HG03457 (cell line): Measurements from ENCODE around the gene PROX2.

Source experiments
- ATAC-seq: cut with Tn5 transposase; IDR thresholded peaks from one replicate; pipeline ENCODE4 v1.9.1; 2021; ENCODE audit warnings: moderate number of reproducible peaks; ENCODE audit not compliant: unreplicated experiment

Gene PROX2

DNA sequence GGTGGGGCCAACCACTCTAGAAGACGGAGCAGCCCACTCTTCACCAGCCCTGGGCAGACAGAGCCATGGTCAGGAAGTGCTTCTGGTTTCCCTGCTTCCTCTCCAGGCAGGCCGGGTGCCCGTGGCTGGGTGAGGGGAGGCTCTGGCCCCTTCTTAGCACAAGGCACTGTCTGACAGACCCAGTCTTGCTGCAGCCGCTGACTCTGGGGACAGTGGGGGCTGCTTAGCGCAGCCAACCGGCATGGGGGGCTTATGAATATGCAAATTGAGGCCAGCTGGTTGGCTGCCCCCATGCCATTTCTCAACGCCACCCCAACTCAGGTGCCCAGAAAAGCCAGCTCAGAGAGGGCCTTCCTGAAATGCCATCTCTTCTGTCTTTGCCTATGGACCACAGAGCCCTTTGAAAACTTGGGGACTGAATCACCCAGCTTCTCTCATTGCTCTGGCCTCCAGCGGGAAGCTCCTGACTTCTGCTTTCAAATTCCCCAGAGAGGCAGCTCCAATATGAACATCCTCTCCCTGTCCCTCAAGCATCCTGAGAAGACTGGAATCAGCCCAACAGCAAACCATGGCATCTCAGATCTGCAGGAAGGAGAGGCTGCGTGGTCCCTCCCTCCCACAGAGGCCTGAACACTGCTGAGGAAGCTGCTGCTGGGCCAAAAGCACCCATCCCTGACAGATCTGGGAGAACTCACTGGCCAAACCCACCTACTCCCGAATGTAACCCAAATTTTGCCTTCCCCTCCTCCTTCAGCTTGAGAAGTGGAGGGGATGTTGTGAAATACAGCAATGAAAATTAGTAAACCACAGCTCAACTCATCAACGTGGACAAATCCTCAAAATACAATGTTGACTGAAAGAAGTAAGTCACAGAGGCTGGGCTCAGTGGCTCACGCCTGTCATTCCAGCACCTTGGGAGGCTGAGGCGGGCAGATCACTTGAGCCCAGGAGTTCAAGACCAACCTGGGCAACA is at the start of gene PROX2:
PROX2 (minus strand) TSS at position 205 of the 973 bp plus-strand sequence. CDS start 12,311 bp downstream, outside the sequence.
- ATAC-seq: no peak

DNA sequence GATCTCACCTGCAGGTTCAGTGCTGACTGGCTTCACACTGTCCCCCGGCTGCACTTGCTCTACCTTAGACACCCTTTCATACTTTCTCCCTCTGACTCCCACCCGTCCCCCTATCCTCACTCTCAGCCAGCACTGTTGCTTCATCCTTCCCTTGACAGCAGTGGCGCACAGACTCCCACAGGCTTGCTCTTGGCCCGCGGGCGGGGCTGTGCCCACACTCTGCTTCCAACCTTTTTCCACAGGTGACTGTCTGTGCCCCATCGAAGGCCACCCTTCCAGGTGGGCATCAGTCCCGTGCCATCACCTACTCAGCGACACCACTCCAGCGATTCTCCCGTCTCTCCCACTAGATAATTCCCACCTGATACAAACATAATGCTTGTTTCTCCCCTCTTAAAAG is 48.1 kb upstream of the PROX2 start:
- no peak for ATAC-seq

DNA sequence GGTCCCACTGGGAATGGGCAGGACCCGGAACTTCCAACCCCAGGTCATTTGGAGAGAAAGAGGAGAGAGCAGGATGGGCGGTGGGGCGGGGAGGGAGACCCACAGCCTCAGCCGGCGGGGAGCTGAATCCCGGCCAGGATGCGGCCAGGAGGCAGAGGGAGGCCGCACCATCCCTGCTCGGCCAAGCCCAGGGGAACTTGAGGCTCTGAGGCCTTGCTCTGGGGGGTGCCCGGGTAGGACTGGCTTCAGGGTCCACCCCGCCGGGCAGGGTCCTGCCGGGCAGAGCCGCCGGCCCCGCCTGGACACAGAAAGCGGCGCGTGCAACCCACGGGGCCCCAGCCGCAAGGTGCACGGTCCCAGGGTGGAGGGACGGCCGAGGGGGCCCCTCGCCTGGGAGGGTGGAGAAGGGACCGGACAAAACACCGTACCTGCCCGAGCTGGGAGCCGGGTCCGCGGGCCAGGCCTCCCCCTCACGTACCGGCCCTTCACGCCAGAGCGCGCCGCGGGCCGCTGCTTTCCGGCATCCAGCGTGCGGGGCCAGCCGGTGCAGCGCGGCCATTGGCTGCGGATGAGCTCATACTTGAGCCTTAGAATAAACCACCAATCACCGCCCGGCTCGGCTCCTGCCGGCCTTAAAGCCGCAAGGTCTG is 46.9 kb upstream of the PROX2 start, which contains the start of gene RPS6KL1:
RPS6KL1 (minus strand) TSS at position 509 of the 650 bp plus-strand sequence. CDS start 1,719 bp downstream, outside the sequence.
- peak; percentile 80 for ATAC-seq

DNA sequence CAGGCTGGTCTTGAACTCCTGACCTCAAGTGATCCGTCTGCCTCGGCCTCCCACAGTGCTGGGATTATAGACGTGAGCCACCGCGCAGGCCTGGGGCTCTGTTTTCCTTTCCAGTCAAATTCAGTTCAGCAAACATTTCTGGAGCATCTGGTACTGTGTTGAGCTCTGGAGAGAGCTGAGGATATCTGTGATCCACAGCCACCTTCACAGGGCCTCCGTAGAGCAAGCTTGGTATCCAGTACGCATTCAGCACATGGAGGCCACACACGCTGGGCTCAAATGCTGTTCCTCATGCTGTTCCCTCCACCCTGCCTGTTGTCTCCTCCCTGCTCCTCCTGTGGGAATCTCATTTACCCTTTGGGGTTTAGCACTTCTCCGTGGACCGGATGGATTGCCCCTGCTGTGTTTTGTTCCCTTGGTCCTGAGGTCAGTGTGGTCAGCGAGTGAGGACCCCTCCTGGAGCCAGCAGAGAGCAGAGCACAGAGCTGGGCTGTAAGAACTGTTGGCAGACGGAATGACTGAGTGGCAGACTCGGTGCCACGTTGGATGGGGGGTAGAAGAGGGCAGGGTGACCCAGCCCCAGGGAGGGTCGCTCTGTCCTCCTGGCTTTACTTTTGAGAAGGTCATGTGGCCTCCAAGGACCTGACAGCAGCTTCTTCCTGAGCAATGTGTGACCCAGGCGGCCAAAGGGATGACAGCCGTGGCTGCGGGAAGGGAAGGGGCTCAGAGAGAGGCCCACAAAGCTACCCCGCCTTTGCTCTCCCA is 46.2 kb upstream of the PROX2 start:
- ATAC-seq: no peak

DNA sequence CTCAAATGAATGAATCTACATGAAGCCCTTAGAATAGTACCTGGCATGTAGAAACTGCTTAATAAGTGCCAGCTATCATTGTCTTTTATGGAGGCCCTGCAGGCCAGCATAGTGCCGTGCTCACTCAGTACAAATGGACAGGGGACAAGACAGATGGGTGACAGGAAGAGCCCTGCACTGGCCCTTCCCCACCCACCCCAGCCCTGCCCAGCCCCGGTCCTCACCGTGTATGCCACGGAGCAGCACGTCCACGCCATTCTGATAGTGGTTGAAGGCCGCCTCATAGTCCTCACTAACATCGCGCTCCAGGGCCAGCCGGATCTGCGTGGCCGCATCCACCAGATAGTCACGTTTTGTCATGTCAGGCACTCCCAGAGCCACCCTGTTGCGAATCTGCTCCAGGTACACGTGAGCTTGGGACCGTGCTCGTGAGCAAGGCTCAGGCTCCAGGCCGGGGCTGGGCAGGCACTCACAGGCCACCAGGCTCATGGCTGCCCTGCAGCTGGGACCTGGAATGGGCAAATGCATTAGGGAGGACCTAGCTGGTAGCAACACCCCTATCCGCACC is 45.2 kb upstream of the PROX2 start:
- ATAC-seq: no peak

DNA sequence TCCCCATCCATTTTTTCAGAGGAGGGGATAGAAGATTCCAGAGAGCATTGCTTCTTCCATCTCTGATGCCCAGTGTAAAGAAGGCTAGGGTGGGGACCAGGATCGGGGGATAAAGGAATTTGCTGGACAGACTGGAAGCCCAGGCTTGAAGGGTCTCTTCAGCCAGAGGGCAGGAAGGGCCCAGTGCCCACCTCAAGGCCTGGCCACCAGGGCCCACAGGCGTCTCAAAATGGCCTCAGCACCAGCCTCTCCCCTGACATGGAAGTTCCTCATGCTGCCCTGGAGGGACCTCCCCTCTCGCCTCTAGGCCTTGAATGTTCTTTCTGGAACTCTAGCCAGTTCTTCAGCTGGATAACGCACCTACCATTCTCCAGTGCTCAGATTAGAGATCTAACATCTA is 44.3 kb upstream of the PROX2 start:
- ATAC-seq: no peak

DNA sequence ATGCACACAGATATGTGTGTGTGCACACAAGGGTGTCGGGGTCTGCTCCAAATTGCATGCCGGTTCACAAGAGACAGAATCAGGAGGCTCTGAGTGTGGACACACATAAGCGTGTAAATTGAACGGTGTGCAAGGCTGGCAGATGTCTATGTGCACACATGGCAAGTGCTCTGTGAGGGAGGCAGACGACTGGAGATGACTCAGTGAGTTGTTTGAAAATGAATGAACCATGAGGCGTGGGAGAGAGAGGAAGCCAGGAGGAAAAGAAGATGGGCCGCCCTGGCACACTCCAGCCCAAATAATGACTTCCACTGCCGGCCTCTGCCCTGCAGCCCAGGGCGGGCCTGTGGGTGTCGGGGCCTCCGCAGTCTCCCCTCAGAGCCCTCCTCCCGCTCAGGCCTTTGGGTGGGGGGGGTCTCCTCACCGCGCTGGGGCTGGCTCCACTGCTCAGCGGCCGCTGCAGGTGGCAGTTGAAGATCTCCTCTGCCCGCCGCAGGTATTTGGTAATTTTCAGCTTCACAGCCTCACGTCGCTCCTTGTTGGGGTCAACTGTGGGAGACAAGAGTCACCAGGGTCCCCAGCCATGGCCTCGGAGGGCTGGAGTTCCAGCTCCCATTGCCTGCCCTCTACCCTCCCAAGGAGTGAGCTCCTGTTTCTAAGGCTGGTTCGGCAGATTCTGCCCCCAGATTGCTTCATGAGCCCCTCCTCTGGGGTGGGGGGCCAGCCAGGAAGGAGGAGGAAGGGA is 43.6 kb upstream of the PROX2 start:
- no peak for ATAC-seq

DNA sequence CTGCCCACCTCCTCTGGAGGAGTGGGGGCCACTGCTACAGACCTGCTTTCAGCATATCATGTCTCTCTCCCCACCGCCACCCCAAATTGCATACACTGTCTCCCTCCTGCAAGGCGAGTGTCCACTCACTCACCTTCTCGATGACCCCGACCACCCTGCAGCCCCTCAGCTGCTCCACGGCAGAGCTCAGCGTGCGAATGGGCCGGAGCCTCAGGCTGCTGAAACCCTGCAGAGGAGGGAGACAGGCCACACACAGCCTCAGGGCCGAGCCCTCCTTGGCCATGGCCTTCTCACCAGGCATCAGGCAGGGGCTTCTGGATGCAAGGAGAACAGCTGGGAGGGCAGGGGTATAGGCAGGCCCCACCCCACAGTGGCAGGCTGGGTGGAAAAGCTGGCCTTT is 42.4 kb upstream of the PROX2 start:
- ATAC-seq: no peak

DNA sequence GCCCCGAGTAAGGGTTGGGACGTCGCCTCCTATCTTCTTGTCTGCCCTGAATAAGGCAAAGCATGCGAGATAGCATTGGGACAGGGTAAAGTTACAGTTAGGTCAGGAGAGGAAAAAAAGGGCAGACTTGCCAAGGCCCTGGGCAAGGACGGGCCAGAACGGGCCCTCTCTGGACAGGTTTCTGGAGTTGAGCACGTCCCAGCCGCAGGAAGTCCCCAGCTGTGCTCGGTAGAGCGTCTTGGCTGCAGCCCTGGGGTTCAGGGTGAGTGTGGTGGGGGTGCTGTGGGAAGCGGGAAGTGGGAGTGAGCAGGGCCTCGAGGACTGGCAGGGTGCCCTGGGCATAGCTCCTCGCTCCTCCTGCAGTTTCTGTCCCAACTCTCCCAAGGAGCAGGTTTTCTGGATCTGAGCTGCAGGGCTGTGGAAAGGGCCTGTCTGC is 41.7 kb upstream of the PROX2 start:
- ATAC-seq: no peak

DNA sequence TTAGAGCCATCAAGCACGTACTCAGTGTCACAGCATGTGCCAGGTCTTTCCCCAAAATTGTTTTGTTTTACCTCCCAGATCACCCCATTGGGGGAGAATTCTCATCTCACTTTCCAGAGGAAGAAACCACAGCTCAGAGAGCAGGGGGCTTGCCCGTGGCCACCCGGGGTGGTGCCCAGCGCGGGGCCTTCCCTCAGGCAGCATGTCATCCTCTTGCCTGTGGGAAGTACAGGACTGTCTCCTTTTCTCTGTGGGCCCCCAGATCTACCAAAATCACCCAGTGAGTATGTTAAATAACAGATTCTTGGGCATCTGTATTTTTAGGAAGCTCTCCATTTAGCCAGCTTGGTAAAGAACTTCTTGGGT is 41.2 kb upstream of the PROX2 start:
- ATAC-seq: no peak

DNA sequence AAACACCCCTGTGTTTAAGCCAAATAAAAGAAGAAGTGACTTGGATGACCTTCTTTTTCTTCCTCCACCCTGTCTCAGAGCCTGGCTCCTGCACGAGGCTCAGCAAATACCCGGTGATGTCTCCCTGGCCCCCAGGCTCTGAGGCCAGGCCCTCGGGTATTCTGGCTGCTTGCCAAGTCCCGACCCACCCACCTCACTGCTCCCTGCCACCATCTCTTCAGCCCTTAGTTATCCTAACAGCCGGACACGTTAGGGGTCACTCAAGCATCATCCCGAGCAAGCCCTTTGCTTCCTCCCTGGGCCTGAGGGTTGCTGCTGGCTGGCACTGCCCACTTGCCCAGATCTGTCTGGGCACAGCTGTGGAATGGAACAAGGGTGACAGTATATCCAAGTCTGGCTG is 39.9 kb upstream of the PROX2 start:
- no peak for ATAC-seq

DNA sequence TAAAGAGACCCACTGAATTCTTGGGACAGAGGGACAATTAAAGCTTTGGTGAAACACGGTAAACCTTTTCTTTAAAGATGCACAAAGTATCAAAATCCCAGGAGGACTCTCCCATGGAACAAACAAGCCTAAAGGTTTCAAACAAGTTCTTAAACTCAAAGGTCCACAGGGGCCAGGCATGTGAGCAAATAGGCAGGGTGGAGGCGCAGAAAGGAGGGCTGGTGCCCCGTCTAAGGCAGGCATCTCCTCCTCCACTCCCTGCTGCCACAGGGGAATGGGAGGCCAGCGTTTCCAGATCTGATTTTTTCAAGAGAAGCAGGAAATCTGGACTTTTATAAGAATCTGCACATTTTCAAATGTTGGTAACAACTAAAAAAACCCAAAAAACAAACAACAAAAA is 39.5 kb upstream of the PROX2 start:
- no peak for ATAC-seq

DNA sequence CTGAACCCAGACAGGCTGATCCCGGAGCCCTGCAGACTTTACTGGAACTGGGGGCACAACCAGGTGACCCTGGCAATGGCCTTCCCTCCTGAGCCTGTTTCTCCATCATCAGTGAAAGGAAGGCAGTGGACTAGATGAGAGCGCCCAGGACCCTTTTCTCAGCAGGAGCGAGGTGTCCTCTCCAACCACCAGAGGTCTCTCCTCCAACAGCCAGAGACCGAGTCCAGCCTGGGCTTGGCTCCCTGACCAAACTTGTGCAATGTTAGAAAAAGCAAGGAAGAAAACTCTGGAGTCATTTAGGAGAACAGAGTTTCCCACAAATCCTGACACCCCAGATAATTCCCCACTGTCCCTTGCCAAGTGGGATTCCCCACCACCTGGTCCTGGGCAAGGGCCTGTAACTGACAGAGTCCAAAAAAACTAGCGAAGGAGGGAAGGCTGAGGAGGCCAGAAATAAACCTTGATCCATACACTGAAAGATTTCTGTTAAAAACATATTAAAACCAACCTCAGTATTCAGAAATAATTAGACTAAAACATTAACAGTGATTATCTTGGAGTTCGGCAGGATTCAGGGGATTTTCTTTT is 38.1 kb upstream of the PROX2 start:
- ATAC-seq: no peak

DNA sequence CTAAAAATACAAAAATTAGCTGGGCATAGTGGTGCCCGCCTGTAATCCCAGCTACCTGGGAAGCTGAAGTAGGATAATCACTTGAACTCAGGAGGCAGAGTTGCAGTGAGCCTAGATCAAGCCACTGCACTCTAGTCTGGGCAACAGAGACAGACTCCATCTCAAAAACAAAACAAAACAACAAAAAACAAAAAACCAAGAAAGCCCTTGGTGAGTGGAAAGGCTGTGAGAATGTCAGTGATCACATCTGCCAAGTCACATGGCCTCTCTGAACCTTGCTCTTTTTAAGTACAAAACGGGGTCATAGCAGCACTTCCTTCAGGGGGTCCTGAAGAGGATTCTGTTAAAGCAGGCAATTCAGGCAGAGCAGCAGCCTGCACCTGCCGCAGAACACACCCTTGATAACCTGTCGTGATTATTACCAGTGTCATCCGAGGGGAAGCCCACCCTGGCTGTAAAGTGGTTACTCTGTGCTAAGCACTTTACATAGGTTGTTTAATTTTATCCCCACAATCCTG is 37.5 kb upstream of the PROX2 start:
- ATAC-seq: no peak

- no peak for ATAC-seq
These were observed 36.9 kb upstream of the PROX2 start for GRCh38 chr14:74912801-74913200.

GRCh38 chr14:74912111-74912510 is 36.2 kb upstream of the PROX2 start:
- no peak for ATAC-seq

DNA sequence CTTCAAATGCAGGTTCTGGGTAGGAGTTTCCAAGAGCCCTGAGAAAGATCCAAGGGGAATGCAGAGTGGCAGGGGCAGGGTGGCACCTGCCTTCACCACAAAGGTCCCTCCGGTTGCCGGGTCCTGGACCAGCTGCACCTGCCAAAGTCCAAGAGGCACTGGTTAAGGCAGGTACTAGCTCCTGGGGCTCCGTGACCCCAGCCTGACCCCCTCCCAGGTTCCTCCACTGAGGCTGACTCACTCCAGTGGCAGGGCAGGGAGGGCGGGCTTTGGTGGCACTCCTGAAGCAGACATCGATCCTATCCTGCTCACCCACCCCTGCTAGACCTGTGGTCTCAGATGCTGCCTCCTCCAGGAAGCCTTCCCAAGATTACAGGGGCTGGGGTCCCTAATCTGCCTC is 35.8 kb upstream of the PROX2 start:
- ATAC-seq: no peak

- no peak for ATAC-seq
These were observed 35.3 kb upstream of the PROX2 start for GRCh38 chr14:74911221-74911620.

GRCh38 chr14:74910556-74910955 is 34.6 kb upstream of the PROX2 start:
- ATAC-seq: no peak

DNA sequence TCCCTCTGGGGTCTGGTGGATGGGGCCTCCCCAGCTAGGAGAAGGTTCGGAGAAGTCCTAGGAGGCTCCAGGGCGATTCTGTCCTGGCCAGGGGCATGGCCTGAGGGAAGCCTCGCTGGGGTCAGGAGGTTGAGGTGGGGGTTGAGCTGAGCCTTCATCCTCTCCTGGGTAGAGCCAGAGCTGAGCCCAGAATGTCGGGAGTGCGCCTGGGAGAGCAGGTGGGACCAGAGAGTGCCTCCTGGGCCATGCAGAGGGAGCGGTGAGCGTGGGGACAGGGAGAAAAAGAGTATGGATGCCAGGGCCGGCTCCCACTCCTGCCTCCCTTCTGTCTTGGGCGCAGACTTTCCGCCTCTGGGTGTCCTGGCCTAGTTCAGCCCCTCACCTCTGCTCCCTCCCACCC is 34.0 kb upstream of the PROX2 start:
- no peak for ATAC-seq
